ENCODE results near the gene SPATA46.
"Not testable (repeated sequence)": the region's sequence is repeated elsewhere in the genome, so short reads cannot be mapped to it uniquely, and the experiment has no call there.

SPATA46 gene

GRCh38 chr1:162376691-162377090 lies at the start of gene SPATA46:
Gene SPATA46 (minus strand): TSS chr1:162376854. CDS start chr1:162376790, 64 bp downstream.
- no peak for DNase-seq (ENCODE audit: low read depth in 2 of 2)

- no peak for DNase-seq (ENCODE audit: low read depth in 2 of 2)
Observed at GRCh38 chr1:162422662-162423375, 46.2 kb upstream of the SPATA46 start.

- DNase-seq (ENCODE audit: low read depth in 2 of 2) = no peak
Observed at GRCh38 chr1:162421258-162422164, 44.9 kb upstream of the SPATA46 start.

GRCh38 chr1:162420120-162420519 lies 43.5 kb upstream of the SPATA46 start:
- DNase-seq (ENCODE audit: low read depth in 2 of 2) = no peak

GRCh38 chr1:162419450-162419931 lies 42.8 kb upstream of the SPATA46 start:
- not testable (repeated sequence) for DNase-seq (ENCODE audit: low read depth in 2 of 2)

GRCh38 chr1:162418584-162418983 lies 41.9 kb upstream of the SPATA46 start:
- DNase-seq (ENCODE audit: low read depth in 2 of 2) = not testable (repeated sequence)

- DNase-seq (ENCODE audit: low read depth in 2 of 2) = no peak
Observed at GRCh38 chr1:162417650-162418049, 41.0 kb upstream of the SPATA46 start.

- DNase-seq (ENCODE audit: low read depth in 2 of 2) = no peak
Observed at GRCh38 chr1:162416909-162417308, 40.3 kb upstream of the SPATA46 start.

GRCh38 chr1:162416215-162416614 lies 39.6 kb upstream of the SPATA46 start:
- DNase-seq (ENCODE audit: low read depth in 2 of 2) = no peak

- DNase-seq (ENCODE audit: low read depth in 2 of 2) = peak in 1 of 2 donors; percentile 16
Observed at GRCh38 chr1:162412002-162412401, 35.3 kb upstream of the SPATA46 start, which contains the start of gene SH2D1B. Gene SH2D1B (minus strand): TSS chr1:162412136. CDS start chr1:162412016, 120 bp downstream.

- no peak for DNase-seq (ENCODE audit: low read depth in 2 of 2)
Observed at GRCh38 chr1:162407539-162407938, 30.9 kb upstream of the SPATA46 start.

- no peak for DNase-seq (ENCODE audit: low read depth in 2 of 2)
Observed at GRCh38 chr1:162406811-162407210, 30.2 kb upstream of the SPATA46 start.

- no peak for DNase-seq (ENCODE audit: low read depth in 2 of 2)
Observed at GRCh38 chr1:162405800-162406199, 29.1 kb upstream of the SPATA46 start.

GRCh38 chr1:162404550-162405160 lies 28.0 kb upstream of the SPATA46 start:
- DNase-seq (ENCODE audit: low read depth in 2 of 2) = no peak

- DNase-seq (ENCODE audit: low read depth in 2 of 2) = no peak
Observed at GRCh38 chr1:162400790-162401355, 24.2 kb upstream of the SPATA46 start.

- DNase-seq (ENCODE audit: low read depth in 2 of 2) = no peak
Observed at GRCh38 chr1:162398999-162399580, 22.4 kb upstream of the SPATA46 start.

- DNase-seq (ENCODE audit: low read depth in 2 of 2) = no peak
Observed at GRCh38 chr1:162397943-162398560, 21.4 kb upstream of the SPATA46 start.

- DNase-seq (ENCODE audit: low read depth in 2 of 2) = no peak
Observed at GRCh38 chr1:162397039-162397448, 20.4 kb upstream of the SPATA46 start.

GRCh38 chr1:162396201-162396906 lies 19.7 kb upstream of the SPATA46 start:
- no peak for DNase-seq (ENCODE audit: low read depth in 2 of 2)

All from stimulated activated CD8-positive, alpha-beta memory T cell treated with anti-CD3 and anti-CD28 coated beads, Interleukin-7, amount 100 ng/mL, for 4 hours (primary cell).